NCI-H446 treated with DMSO at 0.1 percent for 48 hours (cell line): ENCODE results near the gene SIK3.
A peak's percentile ranks its signal among the peaks of the same experiment; 100 is the strongest.
"Not testable (repeated sequence)": the region's sequence is repeated elsewhere in the genome, so short reads cannot be mapped to it uniquely, and the experiment has no call there.

ENCODE experiments used
- DNase-seq: peaks from one replicate; lab custom pipeline; 2025; lab: John Stamatoyannopoulos, UW

Gene SIK3

DNA sequence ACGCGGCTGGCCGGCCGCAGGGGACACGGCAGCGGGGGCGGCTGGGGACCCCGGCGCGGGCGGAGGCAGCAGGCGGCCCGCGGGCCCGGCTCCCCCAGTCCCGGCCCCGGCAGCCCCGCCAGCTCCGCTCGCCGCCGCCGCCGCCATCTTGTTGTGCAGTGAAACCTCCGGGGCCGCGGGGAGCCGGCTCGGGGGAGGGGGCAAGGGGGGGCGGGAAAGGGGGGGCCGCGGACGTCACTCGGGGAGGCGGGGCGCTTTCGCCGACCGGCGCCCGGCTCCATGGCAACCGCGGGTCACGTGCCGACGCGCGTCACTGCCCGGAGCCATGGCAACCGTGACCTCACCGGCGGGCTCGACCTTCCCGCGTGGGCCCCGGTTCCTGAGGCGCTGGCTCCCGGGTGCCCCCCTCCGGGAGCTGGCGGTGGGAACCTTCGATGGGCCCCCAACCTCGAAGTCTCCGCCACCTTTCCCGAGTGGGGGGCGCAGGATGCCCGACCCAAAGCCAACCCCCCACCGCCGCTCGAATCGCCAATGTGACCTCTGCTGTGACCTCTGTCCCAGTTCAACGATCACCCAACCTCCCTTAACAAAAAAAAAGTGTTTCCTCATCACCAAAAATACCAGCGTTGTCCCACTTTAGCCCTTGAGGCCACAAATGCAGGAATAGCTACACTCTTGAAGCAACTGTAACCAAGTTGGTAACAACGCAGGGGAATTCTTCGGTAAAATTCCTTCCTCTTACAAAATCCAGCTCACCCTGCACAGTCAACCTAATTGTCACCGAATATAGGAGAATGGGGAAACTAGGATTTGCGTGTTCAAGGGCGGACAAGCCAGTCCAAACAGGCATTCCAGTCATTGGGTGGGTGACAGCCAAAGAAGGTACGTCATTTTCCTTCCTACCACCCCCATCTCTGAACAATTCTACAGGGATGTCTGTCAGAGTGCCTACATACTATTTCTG lies at the start of gene SIK3:
Gene SIK3 (minus strand): TSS at position 160 of the 964 bp plus-strand sequence. CDS start 13 bp downstream, at position 147.
- peak; percentile 87 for DNase-seq

DNA sequence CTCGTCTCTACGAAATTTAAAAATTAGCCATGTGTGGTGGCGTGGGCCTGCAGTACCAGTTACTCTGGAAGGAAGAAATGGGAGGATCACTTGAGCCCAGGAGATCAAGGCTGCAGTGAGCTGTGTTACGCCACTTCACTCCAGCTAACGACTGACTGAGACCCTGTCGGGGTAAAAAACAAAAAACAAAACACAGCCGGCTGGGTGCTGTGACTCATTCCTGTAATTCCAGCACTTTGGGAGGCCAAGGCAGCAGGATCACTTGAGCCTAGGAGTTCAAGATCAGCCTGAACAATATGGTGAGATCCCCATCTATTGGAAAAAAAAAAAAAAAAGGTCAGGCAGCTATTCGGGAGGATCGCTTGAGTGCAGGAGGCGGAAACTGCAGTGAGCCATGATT lies 48.3 kb upstream of the SIK3 start:
- no peak for DNase-seq

DNA sequence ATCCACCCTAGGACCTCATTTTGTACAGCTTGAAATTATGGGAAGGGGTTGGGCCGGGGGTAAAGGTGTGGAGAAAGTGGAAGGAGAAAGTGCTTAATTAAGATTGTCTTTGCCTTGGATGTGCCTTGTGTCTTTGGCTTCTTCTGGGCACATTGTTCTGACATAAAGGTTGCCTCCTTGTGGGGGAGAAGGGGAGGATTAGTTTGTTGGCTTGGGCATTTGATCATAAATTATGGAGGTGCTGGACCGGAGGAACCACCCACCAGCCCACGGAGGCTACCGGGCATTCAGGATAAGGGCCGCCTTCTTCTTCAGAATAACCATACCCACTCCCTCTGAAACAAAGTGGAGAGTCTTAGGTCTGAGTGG lies 47.1 kb upstream of the SIK3 start:
- peak; percentile 24 for DNase-seq

DNA sequence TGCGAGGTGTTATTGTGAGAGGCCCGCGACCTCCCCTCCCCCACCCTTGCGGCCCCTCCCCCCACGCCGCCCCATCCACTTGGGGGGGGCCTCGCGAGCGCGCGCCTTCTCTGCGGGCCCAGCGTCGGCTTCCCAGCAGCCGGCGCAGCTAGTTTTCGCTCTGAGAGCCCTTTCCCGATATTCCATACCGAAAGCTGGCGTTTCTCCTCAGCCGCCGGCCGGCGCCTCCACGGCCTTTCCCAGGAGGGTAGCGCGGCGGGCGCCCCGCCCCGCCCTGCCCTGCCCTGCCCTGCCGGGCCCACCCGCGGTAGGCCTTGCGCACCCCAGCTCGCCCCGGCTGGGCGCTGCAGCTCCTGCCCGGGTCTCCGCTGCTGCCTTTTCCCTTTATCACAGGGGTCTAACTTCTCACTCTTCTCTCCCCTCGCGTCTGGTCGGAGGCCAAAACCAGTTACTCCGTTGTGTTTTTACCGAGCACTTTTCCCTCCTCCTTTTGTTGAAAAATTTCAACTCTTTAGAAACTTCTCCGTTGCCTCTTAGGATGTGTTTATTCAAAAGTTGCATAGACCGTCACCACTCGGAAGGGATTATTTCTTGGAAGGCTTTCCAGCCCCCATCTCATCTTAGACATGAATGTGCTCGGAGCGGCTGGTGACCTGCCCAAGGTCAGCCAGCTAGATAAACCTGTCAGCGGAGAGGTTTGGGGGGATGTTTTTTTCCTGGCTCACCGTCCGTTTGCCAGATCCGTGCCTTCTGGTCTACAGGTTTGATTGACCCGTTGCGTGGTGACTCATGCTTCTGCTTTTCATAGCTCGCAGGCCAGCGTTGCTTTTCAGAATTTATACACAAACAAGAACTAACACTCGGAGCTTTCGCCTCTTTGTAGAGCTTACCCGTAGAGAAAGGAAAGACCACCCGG lies 46.5 kb upstream of the SIK3 start:
- no peak for DNase-seq

DNA sequence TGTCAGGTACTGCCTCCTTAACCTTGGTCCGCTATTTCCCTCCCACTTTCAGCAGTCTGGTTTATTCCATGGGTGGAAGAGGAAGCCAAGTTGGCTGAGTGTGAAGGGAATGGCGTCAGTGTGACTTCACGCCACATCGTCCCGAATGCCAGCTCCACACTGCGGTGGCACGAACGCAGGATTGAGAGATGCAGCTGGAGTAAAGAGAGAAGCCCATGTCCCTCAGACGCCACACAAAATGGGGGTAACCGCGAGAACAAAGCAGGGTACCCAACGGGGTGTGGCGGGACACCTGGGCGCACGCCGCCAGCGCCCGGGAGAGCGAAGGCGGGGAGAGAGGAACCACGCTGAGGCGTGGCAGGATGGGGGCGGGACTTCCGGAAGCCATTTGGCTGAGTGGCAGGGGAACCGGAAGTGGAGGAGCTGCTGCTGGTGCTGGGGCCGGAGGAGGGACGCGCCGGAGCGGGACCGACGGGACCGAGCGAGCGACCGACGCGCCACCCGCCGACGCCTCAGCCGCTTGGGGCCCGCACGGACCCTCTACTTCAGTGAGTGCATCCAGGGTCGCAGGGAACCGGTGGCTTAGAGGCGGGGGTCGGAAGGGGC lies 45.7 kb upstream of the SIK3 start, which contains the start of gene PAFAH1B2:
Gene PAFAH1B2 (plus strand): TSS at position 417 of the 606 bp plus-strand sequence. CDS start 8,161 bp downstream, outside the sequence.
- DNase-seq, result peak; percentile 83

DNA sequence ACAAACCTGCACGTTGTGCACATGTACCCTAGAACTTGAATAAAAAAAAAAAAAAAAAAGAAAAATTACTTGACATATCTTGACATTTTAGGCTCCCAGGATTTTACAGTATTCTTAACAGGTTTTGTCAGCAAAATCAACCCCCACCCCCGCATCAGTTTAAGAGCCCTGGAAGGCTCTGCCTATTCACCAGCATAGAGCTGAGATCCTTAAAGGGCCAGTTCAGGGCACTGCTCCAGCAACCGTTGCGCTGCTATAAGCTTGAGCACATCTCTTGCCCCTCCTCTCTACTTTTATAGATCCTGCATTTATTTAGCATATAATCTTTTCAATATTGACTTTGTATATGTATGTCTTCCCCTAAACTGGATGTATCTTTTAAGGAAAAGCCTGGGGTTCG lies 45.2 kb upstream of the SIK3 start:
- peak; percentile 34 for DNase-seq

DNA sequence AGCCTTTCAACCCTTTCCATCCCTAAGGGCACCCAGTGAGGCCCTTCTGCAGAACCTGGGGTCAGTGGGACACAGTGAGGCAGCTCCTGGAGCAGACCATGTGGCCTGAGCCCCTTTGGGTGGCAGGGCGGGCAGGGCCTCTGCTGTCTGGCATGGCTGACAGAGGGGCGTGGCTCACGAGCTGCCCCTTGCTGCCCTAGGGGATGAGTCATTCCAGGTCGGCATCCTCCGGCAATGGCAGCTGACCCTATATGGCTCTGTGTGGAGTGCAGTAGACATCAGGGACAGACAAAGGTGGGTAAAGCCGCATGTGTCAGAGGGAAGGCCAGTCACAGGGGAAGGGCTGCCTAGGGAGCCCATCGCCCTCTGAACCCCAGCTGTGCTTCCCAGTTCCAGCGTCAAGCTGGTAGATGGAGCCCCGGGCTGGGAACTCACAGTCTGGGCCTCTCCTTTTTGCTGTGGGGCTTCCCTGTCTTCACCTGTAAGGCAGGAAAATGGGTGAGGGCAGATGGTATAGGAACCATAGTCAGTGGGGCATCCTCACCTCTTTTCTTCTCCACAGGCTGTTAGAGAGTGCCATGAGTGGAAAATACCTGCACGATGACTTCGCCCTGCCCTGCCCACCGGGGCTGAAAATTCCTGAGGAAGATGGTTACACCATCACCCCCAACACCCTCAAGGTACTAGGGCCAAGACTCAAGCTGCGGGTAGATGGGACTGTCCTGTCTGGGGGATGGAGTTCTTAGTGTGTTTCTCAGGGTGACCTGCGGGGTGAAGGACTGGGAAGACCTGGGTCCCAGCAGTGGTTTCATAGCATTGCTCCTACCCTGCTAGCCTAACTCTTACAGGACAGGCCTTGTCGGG lies 39.2 kb upstream of the SIK3 start:
- DNase-seq, result not testable (repeated sequence)

DNA sequence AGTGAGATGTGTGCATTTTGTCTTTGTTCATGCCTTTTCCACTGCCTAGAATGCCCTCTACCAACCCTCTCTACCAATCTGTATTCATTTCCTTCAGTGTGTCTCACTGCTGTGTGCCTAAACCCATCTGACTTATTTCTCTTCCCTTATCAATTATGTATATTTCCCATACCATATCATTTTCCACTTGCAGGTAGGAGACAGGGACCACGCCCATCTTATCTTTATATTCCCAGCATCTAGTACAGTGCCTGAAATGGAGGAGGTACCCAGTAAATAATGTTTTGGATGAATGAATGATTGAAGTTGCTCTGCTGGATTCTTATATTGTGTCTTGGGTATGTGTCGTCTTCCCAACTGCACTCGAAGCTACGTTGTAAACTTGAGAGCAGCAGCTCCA lies 36.8 kb upstream of the SIK3 start:
- DNase-seq, result not testable (repeated sequence)

DNA sequence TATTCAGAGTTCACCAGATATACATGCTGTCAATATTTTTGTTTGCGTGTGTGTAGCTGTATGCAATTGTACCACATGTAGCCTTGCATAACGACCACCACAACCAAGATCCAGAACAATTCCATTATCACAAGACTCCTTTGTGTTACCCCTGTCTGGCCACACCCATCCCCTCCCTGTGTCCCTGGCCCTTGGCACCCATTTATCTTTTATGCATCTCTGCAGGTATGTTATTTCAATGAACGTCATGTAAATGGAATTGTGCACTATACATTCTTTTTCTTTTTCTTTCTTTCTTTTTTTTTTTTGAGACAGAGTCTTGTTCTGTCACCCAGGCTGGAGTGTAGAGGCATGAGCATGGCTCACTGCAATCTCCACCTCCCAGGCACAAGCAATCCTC lies 36.2 kb upstream of the SIK3 start:
- no peak for DNase-seq

DNA sequence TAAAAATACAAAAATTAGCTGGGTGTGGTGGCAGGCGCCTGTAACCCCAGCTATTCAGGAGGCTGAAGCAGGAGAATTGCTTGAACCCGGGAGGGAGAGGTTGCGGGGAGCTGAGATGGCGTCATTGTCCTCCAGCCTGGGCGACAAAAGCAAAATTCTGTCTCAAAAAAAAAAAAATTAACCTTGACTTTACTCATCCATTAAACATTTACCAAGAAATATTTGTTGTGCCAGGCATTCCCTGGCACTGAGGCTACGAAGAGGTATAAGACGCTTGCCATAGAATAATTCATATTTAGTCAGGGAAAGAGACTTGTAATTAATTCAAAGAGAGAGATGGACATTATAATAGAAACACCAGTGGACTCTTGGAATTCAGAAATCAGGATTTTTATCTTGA lies 32.7 kb upstream of the SIK3 start:
- no peak for DNase-seq

DNA sequence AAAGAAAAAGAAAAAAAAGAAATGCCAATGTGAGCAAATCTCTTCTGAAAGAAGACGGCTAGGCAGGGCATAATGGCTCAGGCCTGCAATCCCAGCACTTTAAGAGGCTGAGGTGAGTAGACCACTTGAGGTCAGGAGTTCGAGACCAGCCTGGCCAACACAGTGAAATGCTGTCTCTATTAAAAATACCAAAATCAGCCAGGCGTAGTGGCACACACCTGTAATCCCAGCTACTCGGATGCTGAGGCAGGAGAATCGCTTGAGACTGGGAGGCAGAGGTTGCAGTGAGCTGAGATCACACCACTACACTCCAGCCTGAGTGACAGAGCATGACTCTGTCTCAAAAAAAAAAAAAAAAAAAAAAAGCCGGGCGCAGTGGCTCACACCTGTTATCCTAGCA lies 32.2 kb upstream of the SIK3 start:
- not testable (repeated sequence) for DNase-seq

DNA sequence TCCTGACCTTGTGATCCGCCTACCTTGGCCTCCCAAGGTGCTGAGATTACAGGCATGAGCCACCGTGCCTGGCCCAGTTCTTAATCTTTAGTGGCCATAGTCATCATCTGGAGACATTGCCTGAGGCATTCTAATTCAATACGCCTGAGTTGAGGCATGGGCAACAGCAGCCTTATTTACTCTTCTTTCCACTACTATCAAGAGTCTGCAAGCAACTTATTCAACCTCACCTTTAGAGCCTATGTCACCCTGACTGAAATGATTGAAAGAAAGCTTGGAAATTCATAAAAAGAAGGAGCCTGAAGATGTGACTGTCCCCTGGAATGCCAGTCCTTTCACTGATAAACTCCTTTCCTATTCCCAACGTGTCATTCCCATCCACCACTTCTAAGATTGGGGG lies 30.1 kb upstream of the SIK3 start:
- no peak for DNase-seq

DNA sequence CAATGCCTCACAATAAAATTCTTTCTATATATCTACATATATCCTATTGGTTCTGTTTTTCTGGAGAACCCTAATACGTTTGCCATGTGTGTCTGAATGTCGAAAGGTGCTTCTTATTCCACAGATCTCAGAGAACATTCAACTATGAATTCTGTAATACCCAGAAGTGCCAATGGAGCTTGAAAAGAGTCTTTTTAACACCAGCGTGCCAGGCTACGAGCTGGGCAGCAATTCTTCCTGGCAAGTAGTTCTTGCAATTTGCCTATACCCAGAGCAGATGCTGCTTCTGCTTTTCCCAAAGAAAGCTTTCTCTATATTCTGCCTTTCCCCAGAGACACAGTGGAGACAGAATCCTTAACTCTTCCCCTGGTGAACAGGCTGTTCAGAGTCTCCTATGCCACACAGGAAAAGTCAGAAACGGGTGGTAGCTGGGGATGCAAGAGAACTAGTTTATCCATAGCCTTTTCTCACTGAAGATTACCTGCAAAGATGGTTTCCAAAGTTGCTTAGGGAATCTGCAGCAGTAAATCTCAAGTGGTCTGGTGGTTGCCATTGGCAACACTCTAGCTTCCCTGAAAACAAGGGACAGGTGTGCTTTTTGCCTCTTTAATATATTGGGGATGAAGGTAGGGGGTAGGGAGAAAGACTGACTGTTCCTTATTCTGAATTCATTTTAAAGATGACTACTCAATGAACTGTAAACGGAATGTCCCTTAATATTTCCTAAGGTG lies 29.1 kb upstream of the SIK3 start:
- no peak for DNase-seq

DNA sequence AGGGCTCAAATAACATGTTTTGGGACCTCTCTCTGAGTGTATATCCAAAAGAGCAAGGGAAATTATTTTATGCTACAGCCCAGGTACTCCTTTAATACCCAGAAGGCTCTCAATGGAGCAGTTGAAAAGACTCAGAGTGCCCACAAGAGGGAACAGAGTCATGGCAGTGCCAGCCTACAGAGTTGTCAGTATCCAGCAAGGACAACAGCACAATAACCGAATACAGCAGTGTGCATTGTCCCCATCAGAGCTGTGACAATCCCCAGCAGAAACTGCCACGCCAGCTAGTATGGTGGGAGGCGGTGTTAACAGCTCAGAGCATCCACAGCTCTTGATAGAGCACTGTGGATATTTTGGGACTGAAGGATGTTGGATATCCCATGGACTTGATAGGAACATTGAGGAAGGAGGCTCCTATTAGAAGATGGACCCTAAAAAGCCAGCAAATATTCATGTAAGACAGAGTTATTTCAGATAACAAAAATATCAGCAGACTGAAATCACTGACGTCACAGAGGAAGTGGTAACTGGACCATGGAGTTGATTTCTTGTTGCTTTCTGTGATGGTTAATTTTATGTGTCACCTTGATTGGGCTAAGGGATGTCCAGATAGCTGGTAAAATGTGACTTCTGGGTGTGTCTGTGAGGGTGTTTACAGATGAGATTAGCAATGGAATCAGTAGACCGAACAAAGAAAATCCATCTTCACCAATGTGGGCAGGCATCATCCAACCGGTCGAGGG lies 28.2 kb upstream of the SIK3 start:
- DNase-seq, result no peak

DNA sequence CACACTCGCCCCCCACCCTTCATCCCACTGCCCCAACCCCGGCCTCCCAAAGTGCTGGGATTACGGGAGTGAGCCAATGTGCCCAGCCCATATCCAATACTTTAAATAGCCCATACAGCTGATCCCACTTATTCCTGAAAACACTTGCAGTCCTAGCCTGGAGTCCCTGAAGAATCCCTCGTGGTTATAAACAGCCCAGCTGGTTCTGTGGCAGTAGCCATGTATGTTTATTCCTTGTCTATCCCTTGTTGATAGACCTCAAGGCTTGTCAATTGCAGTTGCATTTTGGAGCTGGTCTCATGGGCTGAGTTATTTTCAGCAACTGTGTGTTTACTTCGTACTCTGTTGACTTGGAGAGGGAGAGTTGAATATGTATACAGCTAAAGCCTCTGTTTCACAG lies 24.3 kb upstream of the SIK3 start:
- DNase-seq, result no peak

DNA sequence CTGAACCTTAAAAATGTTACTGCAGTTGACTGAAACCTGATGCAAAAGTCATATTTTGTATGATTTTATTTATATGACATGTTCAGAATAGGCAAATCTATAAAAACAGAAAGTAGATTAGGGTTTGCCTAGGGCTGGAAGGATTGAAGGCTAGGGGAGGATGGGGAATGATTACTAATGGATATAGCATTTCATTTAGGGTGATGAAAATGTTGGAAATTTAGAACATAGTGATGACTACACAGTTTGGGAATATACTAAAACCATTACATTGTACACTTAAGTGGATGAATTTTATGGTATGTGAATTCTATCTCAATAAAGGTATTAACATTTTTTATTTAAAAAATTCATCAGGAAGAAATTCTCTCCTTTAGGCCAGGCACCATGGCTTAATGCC lies 22.9 kb upstream of the SIK3 start:
- no peak for DNase-seq

DNA sequence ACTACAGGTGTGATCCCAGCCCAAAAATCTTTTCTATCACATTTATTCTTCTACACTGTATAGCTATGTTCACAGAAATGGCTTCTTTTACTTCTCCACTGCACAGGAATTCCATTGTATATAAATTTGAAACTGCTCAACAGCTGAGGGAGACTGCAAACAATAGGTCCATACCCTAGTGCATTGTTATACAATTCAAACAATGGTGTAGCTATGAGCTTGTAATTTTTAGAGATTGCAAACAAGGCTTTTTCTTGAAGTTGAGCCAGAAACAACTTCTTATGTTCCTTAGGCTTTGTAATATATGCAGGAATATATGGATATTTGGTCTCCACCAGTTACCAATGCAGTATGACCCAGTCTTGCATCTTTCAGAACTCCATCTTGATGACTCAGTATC lies 19.5 kb upstream of the SIK3 start:
- no peak for DNase-seq

DNA sequence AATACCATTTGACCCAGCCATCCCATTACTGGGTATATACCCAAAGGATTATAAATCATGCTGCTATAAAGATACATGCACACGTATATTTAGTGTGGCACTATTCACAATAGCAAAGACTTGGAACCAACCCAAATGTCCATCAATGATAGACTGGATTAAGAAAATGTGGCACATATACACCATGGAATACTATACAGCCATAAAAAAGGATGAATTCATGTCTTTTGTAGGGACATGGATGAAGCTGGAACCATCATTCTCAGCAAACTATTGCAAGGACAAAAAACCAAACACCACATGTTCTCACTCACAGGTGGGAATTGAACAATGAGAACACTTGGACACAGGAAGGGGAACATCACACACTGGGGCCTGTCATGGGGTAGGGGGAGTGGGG lies 14.7 kb upstream of the SIK3 start:
- not testable (repeated sequence) for DNase-seq

DNA sequence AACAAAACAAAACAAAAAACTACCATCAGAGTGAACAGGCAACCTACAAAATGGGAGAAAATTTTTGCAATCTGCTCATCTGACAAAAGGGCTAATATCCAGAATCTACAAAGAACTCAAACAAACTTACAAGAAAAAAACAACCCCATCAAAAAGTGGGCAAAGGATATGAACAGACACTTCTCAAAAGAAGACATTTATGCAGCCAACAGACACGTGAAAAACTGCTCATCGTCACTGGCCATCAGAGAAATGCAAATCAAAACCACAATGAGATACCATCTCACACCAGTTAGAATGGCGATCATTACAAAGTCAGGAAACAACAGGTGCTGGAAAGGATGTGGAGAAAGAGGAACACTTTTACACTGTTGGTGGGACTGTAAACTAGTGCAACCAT lies 14.3 kb upstream of the SIK3 start:
- not testable (repeated sequence) for DNase-seq
